C4-2B (cell line): ENCODE measurements around the gene ANKRD36C.
A peak's percentile ranks its signal among the peaks of the same experiment; 100 is the strongest.
"Not testable (repeated sequence)": the region's sequence is repeated elsewhere in the genome, so short reads cannot be mapped to it uniquely, and the experiment has no call there.

Experiments used
- H3K27ac ChIP-seq: fragments of 450-650 bp; 2 replicates; pipeline ENCODE4 v1.5.1; 2017
- CTCF ChIP-seq: fragments of 450-650 bp; conservative IDR thresholded peaks from 2 replicates; pipeline ENCODE4 v1.5.1; 2017; ENCODE audit warnings: mild to moderate bottlenecking
- ZFX ChIP-seq: fragments of 450-650 bp; IDR thresholded peaks from 2 replicates; pipeline ENCODE4 v1.6.1; 2017

ANKRD36C gene

GRCh38 chr2:95991351-95992094 lies at the start of gene ANKRD36C:
Gene ANKRD36C, minus strand, starts transcription at chr2:95991824. Its CDS starts 116 bp downstream, at chr2:95991708.
- H3K27ac ChIP-seq: peak within 1 kb of the TSS; percentile 80

GRCh38 chr2:96035554-96035953 lies 43.9 kb upstream of the ANKRD36C start:
- H3K27ac ChIP-seq: not testable (repeated sequence)

- H3K27ac ChIP-seq: not testable (repeated sequence)
Observed at GRCh38 chr2:96034792-96035191, 43.2 kb upstream of the ANKRD36C start, which contains the start of gene GPAT2. Gene GPAT2, minus strand, starts transcription at chr2:96034916. Its CDS starts 2,557 bp downstream, at chr2:96032359.

GRCh38 chr2:96033997-96034396 lies 42.4 kb upstream of the ANKRD36C start:
- H3K27ac ChIP-seq: not testable (repeated sequence)

GRCh38 chr2:96027725-96028325 lies 36.2 kb upstream of the ANKRD36C start:
- not testable (repeated sequence) for H3K27ac ChIP-seq

- not testable (repeated sequence) for H3K27ac ChIP-seq
Observed at GRCh38 chr2:96025755-96026154, 34.1 kb upstream of the ANKRD36C start.

- no peak overlapping the region for H3K27ac ChIP-seq
- TF ChIP-seq ZFX (no peak), CTCF (no peak)
Observed at GRCh38 chr2:96025194-96025492, 33.5 kb upstream of the ANKRD36C start.

- no peak for TF ChIP-seq ZFX
- TF ChIP-seq CTCF: no peak
- H3K27ac ChIP-seq: no peak overlapping the region
Observed at GRCh38 chr2:96024336-96025193, 32.9 kb upstream of the ANKRD36C start.

GRCh38 chr2:96023701-96024100 lies 32.1 kb upstream of the ANKRD36C start:
- H3K27ac ChIP-seq: not testable (repeated sequence)

- peak; percentile 85 for TF ChIP-seq CTCF
- H3K27ac ChIP-seq: not testable (repeated sequence)
Observed at GRCh38 chr2:96022701-96023447, 31.2 kb upstream of the ANKRD36C start.

- H3K27ac ChIP-seq: not testable (repeated sequence)
Observed at GRCh38 chr2:96022126-96022525, 30.5 kb upstream of the ANKRD36C start.

- not testable (repeated sequence) for H3K27ac ChIP-seq
Observed at GRCh38 chr2:96021142-96021541, 29.5 kb upstream of the ANKRD36C start.

GRCh38 chr2:96019909-96020590 lies 28.4 kb upstream of the ANKRD36C start:
- H3K27ac ChIP-seq: not testable (repeated sequence)

GRCh38 chr2:96016321-96016720 lies 24.7 kb upstream of the ANKRD36C start:
- not testable (repeated sequence) for H3K27ac ChIP-seq

- H3K27ac ChIP-seq: not testable (repeated sequence)
Observed at GRCh38 chr2:96012792-96013264, 21.2 kb upstream of the ANKRD36C start.
